Measurements from ENCODE around the gene PPME1. TPM values are rescaled to one million over a fixed set of nuclear protein-coding genes. Genes with fewer than 3 reads are reported as not detected.

Gene PPME1
- total and polyA plus RNA-seq, 9 of the 15 experiments (the other 6 are each of a cell fraction or from before 2014, with no cell fraction given): 9.8 to 81.7 (median 37.6) TPM

DNA sequence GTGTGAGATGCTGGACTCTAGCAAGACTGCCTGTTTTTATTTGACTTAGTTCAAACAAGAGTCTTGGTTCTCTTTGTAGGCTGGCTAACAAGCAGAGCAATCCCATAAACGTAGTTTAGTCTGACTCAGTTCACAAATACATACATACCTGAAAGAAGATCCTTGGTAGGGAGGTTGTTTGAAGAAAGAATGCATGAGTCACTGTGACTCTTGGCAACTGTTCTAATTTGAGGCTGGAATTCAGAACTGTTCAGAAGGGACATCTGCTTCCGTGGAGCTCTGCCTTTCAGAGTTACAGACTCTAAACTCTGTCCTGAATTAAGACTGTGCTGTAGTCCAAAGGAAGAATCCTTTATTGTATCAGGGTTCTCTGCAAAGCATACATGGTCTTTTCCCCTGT lies 32.5 kb upstream of the PPME1 start (continued):
- TF ChIP-seq SIX5 (IDR thresholded peaks at IDR 0.05; ENCODE audit: borderline replicate concordance in 1 of 2, insufficient read depth in 1 of 2, low read depth in 1 of 2, low read length in 2 of 2) (no peak), EHMT2 (IDR thresholded peaks at IDR 0.05) (no peak), MYBL2 (IDR thresholded peaks at IDR 0.05; ENCODE audit: low read depth) (no peak), MYBL2 (CRISPR knock-in tag; IDR thresholded peaks at IDR 0.05; ENCODE audit: borderline replicate concordance) (no peak), ZNF384 (IDR thresholded peaks at IDR 0.05; ENCODE audit: low read depth, low read length) (no peak), ZNF583 (CRISPR knock-in tag; IDR thresholded peaks at IDR 0.05) (no peak), MAFG (tag; conservative IDR thresholded peaks at IDR 0.05) (peak; percentile 52; the same call in 1 of the 2 replicates), HNRNPK (IDR thresholded peaks at IDR 0.05; ENCODE audit: low read depth, low read length, poor library complexity, severe bottlenecking) (no peak), ZNF408 (CRISPR knock-in tag; IDR thresholded peaks at IDR 0.05; ENCODE audit: low read depth) (no peak), ARID1B (IDR thresholded peaks at IDR 0.05) (peak; percentile 56), FOXJ2 (tag; IDR thresholded peaks at IDR 0.05) (no peak), C11orf30 (IDR thresholded peaks at IDR 0.05; ENCODE audit: low read depth) (peak; percentile 79), GATAD2A (IDR thresholded peaks at IDR 0.05) (no peak), SNRNP70 (optimal IDR thresholded peaks at IDR 0.05; ENCODE audit: low read depth, low read length) (no peak), FOXJ3 (CRISPR knock-in tag; IDR thresholded peaks at IDR 0.05) (no peak), SMARCA4 (IDR thresholded peaks at IDR 0.05) (peak; percentile 69; the same call in 1 of the 2 replicates), NR2F6 (CRISPR knock-in tag; IDR thresholded peaks at IDR 0.05) (no peak), MIER1 (IDR thresholded peaks at IDR 0.05; ENCODE audit: low read depth) (no peak), FOXK1 (CRISPR knock-in tag; IDR thresholded peaks at IDR 0.05; ENCODE audit: borderline replicate concordance) (no peak), STAG1 (CRISPR knock-in tag; IDR thresholded peaks at IDR 0.05; ENCODE audit: borderline replicate concordance) (no peak), SMAD3 (CRISPR knock-in tag; conservative IDR thresholded peaks at IDR 0.05) (no peak)
- TF ChIP-seq, protein P1, sequence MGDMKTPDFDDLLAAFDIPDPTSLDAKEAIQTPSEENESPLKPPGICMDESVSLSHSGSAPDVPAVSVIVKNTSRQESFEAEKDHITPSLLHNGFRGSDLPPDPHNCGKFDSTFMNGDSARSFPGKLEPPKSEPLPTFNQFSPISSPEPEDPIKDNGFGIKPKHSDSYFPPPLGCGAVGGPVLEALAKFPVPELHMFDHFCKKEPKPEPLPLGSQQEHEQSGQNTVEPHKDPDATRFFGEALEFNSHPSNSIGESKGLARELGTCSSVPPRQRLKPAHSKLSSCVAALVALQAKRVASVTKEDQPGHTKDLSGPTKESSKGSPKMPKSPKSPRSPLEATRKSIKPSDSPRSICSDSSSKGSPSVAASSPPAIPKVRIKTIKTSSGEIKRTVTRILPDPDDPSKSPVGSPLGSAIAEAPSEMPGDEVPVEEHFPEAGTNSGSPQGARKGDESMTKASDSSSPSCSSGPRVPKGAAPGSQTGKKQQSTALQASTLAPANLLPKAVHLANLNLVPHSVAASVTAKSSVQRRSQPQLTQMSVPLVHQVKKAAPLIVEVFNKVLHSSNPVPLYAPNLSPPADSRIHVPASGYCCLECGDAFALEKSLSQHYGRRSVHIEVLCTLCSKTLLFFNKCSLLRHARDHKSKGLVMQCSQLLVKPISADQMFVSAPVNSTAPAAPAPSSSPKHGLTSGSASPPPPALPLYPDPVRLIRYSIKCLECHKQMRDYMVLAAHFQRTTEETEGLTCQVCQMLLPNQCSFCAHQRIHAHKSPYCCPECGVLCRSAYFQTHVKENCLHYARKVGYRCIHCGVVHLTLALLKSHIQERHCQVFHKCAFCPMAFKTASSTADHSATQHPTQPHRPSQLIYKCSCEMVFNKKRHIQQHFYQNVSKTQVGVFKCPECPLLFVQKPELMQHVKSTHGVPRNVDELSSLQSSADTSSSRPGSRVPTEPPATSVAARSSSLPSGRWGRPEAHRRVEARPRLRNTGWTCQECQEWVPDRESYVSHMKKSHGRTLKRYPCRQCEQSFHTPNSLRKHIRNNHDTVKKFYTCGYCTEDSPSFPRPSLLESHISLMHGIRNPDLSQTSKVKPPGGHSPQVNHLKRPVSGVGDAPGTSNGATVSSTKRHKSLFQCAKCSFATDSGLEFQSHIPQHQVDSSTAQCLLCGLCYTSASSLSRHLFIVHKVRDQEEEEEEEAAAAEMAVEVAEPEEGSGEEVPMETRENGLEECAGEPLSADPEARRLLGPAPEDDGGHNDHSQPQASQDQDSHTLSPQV (IDR thresholded peaks at IDR 0.05): peak; percentile 66; the same call in 1 of the 2 replicates
- TF ChIP-seq, protein P2, sequence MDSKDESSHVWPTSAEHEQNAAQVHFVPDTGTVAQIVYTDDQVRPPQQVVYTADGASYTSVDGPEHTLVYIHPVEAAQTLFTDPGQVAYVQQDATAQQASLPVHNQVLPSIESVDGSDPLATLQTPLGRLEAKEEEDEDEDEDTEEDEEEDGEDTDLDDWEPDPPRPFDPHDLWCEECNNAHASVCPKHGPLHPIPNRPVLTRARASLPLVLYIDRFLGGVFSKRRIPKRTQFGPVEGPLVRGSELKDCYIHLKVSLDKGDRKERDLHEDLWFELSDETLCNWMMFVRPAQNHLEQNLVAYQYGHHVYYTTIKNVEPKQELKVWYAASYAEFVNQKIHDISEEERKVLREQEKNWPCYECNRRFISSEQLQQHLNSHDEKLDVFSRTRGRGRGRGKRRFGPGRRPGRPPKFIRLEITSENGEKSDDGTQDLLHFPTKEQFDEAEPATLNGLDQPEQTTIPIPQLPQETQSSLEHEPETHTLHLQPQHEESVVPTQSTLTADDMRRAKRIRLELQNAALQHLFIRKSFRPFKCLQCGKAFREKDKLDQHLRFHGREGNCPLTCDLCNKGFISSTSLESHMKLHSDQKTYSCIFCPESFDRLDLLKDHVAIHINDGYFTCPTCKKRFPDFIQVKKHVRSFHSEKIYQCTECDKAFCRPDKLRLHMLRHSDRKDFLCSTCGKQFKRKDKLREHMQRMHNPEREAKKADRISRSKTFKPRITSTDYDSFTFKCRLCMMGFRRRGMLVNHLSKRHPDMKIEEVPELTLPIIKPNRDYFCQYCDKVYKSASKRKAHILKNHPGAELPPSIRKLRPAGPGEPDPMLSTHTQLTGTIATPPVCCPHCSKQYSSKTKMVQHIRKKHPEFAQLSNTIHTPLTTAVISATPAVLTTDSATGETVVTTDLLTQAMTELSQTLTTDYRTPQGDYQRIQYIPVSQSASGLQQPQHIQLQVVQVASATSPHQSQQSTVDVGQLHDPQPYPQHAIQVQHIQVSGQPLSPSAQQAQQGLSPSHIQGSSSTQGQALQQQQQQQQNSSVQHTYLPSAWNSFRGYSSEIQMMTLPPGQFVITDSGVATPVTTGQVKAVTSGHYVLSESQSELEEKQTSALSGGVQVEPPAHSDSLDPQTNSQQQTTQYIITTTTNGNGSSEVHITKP (IDR thresholded peaks at IDR 0.05; ENCODE audit: partially characterized antibody): no peak
